H9 (cell line): ENCODE results near the gene ARAP1. TPM values are rescaled to one million over a fixed set of nuclear protein-coding genes. Genes with fewer than 3 reads are reported as not detected.

ENCODE experiments used
- DNase-seq: peaks from one replicate; pipeline ENCODE4 v3.0.0-alpha.2; 2017
- H2AFZ ChIP-seq: one replicate; pipeline ENCODE4 v1.6.1; 2013; ENCODE audit warnings: mild to moderate bottlenecking, low read length, control low read depth, moderate library complexity
- H2AK5ac ChIP-seq: 2 replicates; pipeline ENCODE4 v1.6.1; 2013; ENCODE audit warnings: low read length, control low read depth, mixed read lengths; ENCODE audit not compliant: insufficient read length
- H2BK120ac ChIP-seq: one replicate; pipeline ENCODE4 v1.6.1; 2013; ENCODE audit warnings: low read depth, mild to moderate bottlenecking, low read length, control low read depth, inconsistent platforms; ENCODE audit not compliant: poor library complexity, severe bottlenecking
- H2BK12ac ChIP-seq: 2 replicates; pipeline ENCODE4 v1.6.1; 2013; ENCODE audit warnings: low read length, control low read depth, mixed read lengths, low read depth; ENCODE audit not compliant: insufficient read length
- H2BK15ac ChIP-seq: 2 replicates; pipeline ENCODE4 v1.6.1; 2013; ENCODE audit warnings: low read depth, low read length, control low read depth
- H2BK20ac ChIP-seq: one replicate; pipeline ENCODE4 v1.6.1; 2013; ENCODE audit warnings: low read depth, mild to moderate bottlenecking, low read length, control low read depth, inconsistent platforms; ENCODE audit not compliant: poor library complexity, severe bottlenecking
- H2BK5ac ChIP-seq: 2 replicates; pipeline ENCODE4 v1.6.1; 2013; ENCODE audit warnings: low read length, control low read depth, mixed read lengths; ENCODE audit not compliant: insufficient read length
- H3K14ac ChIP-seq: 2 replicates; pipeline ENCODE4 v1.6.1; 2013; ENCODE audit warnings: low read length, control low read depth; ENCODE audit not compliant: insufficient read depth
- H3K18ac ChIP-seq: 2 replicates; pipeline ENCODE4 v1.6.1; 2013; ENCODE audit warnings: low read depth, mild to moderate bottlenecking, mixed read lengths, low read length, control low read depth; ENCODE audit not compliant: insufficient read length
- H3K23ac ChIP-seq: 2 replicates; pipeline ENCODE4 v1.6.1; 2013; ENCODE audit warnings: low read length, control low read depth, mixed read lengths, low read depth; ENCODE audit not compliant: insufficient read length
- H3K23me2 ChIP-seq: 2 replicates; pipeline ENCODE4 v1.6.1; 2013; ENCODE audit warnings: low read depth, mild to moderate bottlenecking, mixed read lengths, low read length, control low read depth; ENCODE audit not compliant: insufficient read length, poor library complexity, severe bottlenecking
- H3K27ac ChIP-seq: 2 replicates; pipeline ENCODE4 v1.5.1; 2013; ENCODE audit warnings: low read length, control low read depth, mixed read lengths, low read depth; ENCODE audit not compliant: insufficient read length
- H3K27me3 ChIP-seq: 2 replicates; pipeline ENCODE4 v1.6.1; 2013; ENCODE audit warnings: low read length, control low read depth, inconsistent platforms; ENCODE audit not compliant: insufficient read depth
- H3K4ac ChIP-seq: 2 replicates; pipeline ENCODE4 v1.6.1; 2013; ENCODE audit warnings: low read depth, mild to moderate bottlenecking, control low read depth, inconsistent platforms, low read length, moderate library complexity
- H3K4me1 ChIP-seq: 2 replicates; pipeline ENCODE4 v1.6.1; 2013; ENCODE audit warnings: low read length, control low read depth, inconsistent platforms; ENCODE audit not compliant: insufficient read depth
- H3K4me2 ChIP-seq: 2 replicates; pipeline ENCODE4 v1.6.1; 2013; ENCODE audit warnings: low read length, control low read depth, mixed read lengths; ENCODE audit not compliant: insufficient read length, insufficient read depth
- H3K56ac ChIP-seq: 2 replicates; pipeline ENCODE4 v1.6.1; 2013; ENCODE audit warnings: low read depth, mild to moderate bottlenecking, mixed read lengths, low read length, control low read depth; ENCODE audit not compliant: insufficient read length
- H3K79me1 ChIP-seq: 2 replicates; pipeline ENCODE4 v1.6.1; 2013; ENCODE audit warnings: low read depth, mild to moderate bottlenecking, moderate library complexity, low read length, control low read depth, inconsistent platforms; ENCODE audit not compliant: insufficient read depth, poor library complexity, severe bottlenecking
- H3K79me2 ChIP-seq: 2 replicates; pipeline ENCODE4 v1.6.1; 2013; ENCODE audit warnings: low read length, control low read depth, inconsistent platforms; ENCODE audit not compliant: insufficient read depth
- H3K9ac ChIP-seq: 2 replicates; pipeline ENCODE4 v1.6.1; 2013; ENCODE audit warnings: low read length, control low read depth, mixed read lengths; ENCODE audit not compliant: insufficient read length; ENCODE audit errors: extremely low read depth
- H3K9me3 ChIP-seq: one replicate; pipeline ENCODE4 v1.6.1; 2013; ENCODE audit warnings: low read depth, low read length, inconsistent platforms; ENCODE audit not compliant: control insufficient read depth
- H3T11ph ChIP-seq: one replicate; pipeline ENCODE4 v1.6.1; 2013; ENCODE audit warnings: mild to moderate bottlenecking, low read length, control low read depth, inconsistent platforms
- H4K20me1 ChIP-seq: one replicate; pipeline ENCODE4 v1.6.1; 2013; ENCODE audit not compliant: control insufficient read depth, insufficient read length, insufficient read depth
- H4K5ac ChIP-seq: 2 replicates; pipeline ENCODE4 v1.6.1; 2013; ENCODE audit warnings: low read depth, mild to moderate bottlenecking, mixed read lengths, low read length, control low read depth; ENCODE audit not compliant: insufficient read length
- H4K8ac ChIP-seq: replicated peaks from 2 replicates; pipeline ENCODE4 v1.6.1; 2013; ENCODE audit warnings: low read length, control low read depth, mixed read lengths, low read depth; ENCODE audit not compliant: insufficient read length
- H4K91ac ChIP-seq: 2 replicates; pipeline ENCODE4 v1.6.1; 2013; ENCODE audit warnings: low read depth, mild to moderate bottlenecking, moderate library complexity, mixed read lengths, low read length, control low read depth; ENCODE audit not compliant: insufficient read length
- H3K27ac Mint-ChIP-seq, 3 experiments: 2 replicates in 2 of 3; 3 replicates in 1 of 3; pipeline ENCODE4 v1.8.0; 2020 to 2021; ENCODE audit warnings: mixed read lengths in 3 of 3, mild to moderate bottlenecking in 1 of 3, moderate library complexity in 1 of 3
- H3K27me3 Mint-ChIP-seq: 2 replicates; pipeline ENCODE4 v1.8.0; 2021; ENCODE audit warnings: low read depth, mild to moderate bottlenecking, moderate library complexity, mixed read lengths
- H3K36me3 Mint-ChIP-seq, 3 experiments: 2 replicates in 2 of 3; 3 replicates in 1 of 3; pipeline ENCODE4 v1.8.0; 2020 to 2021; ENCODE audit warnings: low read depth in 3 of 3, mixed read lengths in 3 of 3; ENCODE audit not compliant: insufficient read depth in 1 of 3
- H3K4me1 Mint-ChIP-seq, 2 experiments: 2 replicates each; pipeline ENCODE4 v1.8.0; 2020; ENCODE audit warnings: mixed read lengths in 2 of 2
- H3K4me3 Mint-ChIP-seq, 2 experiments: 2 replicates in 1 of 2; 3 replicates in 1 of 2; pipeline ENCODE4 v1.8.0; 2020 to 2021; ENCODE audit warnings: mild to moderate bottlenecking in 2 of 2, mixed read lengths in 2 of 2, moderate library complexity in 1 of 2
- H3K9me3 Mint-ChIP-seq, 2 experiments: 2 replicates in 1 of 2; 3 replicates in 1 of 2; pipeline ENCODE4 v1.8.0; 2020; ENCODE audit warnings: mild to moderate bottlenecking in 2 of 2, mixed read lengths in 2 of 2, moderate library complexity in 1 of 2
- CTCF ChIP-seq: fragments of 200-600 bp; sonication (generic); conservative IDR thresholded peaks from 3 replicates; pipeline ENCODE4 v1.8.0; 2021; ENCODE audit warnings: antibody characterized with exemption, mild to moderate bottlenecking
- WGBS: extraction: QIAGEN DNeasy Blood & Tissue Kit; methylation state at CpG from one replicate; pipeline ENCODE4 v1.1.7; 2013; ENCODE audit warnings: missing lambda C conversion rate, low lambda C conversion rate, mixed read lengths; ENCODE audit not compliant: insufficient read length; ENCODE audit errors: extremely low coverage; 5-methylcytosine and 5-hydroxymethylcytosine counted together
- total RNA-seq: library from RNA; stranded (reverse); gene quantifications from 2 replicates; pipeline ENCODE4 v1.2.1, GENCODE V29; 2021

ARAP1 gene
- total RNA-seq, 1 experiment from 2014 or later, result 59.4 TPM

GRCh38 chr11:72721276-72721675, 30.9 kb downstream of the ARAP1 start:
- no peaks in the 10 kb centered on the region for H3K4me1 ChIP-seq
- Mint-ChIP-seq H3K36me3 (peaks cover 6 to 19% (median 13%) of the 10 kb centered on the region in 3 experiments; a peak in 5 of 7 replicates), H3K27me3 (no peaks in the 10 kb centered on the region), H3K9me3 (no peaks in the 10 kb centered on the region; a peak in 1 of 5 replicates), H3K4me1 (peaks cover 17 to 23% of the 10 kb centered on the region in 2 experiments), H3K27ac (peak overlapping the region; percentile 4 to 77 (median 56); a peak in 3 of 7 replicates), H3K4me3 (no peak overlapping the region)
- no peak overlapping the region for H3K4ac ChIP-seq
- H2BK12ac ChIP-seq, result no peak overlapping the region
- DNase-seq, result no peak
- H3K27ac ChIP-seq, result no peak overlapping the region
- H3K18ac ChIP-seq, result no peak overlapping the region
- H3K79me2 ChIP-seq, result peaks cover 9% of the 10 kb centered on the region; the same call in 1 of the 2 replicates
- H2BK15ac ChIP-seq, result no peak overlapping the region
- H3K79me1 ChIP-seq, result peaks cover 8% of the 10 kb centered on the region
- H2BK20ac ChIP-seq, result no peak overlapping the region
- H3K9ac ChIP-seq, result no peak overlapping the region
- no peak overlapping the region for H3K23ac ChIP-seq
- H3K14ac ChIP-seq, result no peak overlapping the region
- no peak overlapping the region for H3K56ac ChIP-seq
- no peaks in the 10 kb centered on the region for H3K23me2 ChIP-seq
- WGBS, result no CpG with 5 or more reads among the region's 3 CpGs
- H4K5ac ChIP-seq, result no peak overlapping the region
- no peak overlapping the region for H3K4me2 ChIP-seq
- H2BK120ac ChIP-seq, result no peak overlapping the region
- no peak for TF ChIP-seq CTCF
- H3T11ph ChIP-seq, result no peak overlapping the region
- no peaks in the 10 kb centered on the region for H3K9me3 ChIP-seq
- H2AK5ac ChIP-seq, result no peak overlapping the region
- H2BK5ac ChIP-seq, result no peak overlapping the region
- H4K91ac ChIP-seq, result no peak overlapping the region
- no peaks in the 10 kb centered on the region for H3K27me3 ChIP-seq
- H4K20me1 ChIP-seq, result peaks cover 3% of the 10 kb centered on the region
- H4K8ac ChIP-seq, result no peak overlapping the region
- H2AFZ ChIP-seq, result no peak overlapping the region
